Bronchial smooth muscle cell (primary cell): ENCODE measurements around the gene HTR2B. TPM values are rescaled to one million over a fixed set of nuclear protein-coding genes. Genes with fewer than 3 reads are reported as not detected.

Experiments
- total RNA-seq: library from RNA; depleted of rRNA; stranded (reverse); fragments of >200 nt; gene quantifications from 2 replicates; pipeline ENCODE4 v1.2.1, GENCODE V29; 2014

HTR2B gene
- 11.7 and 13.4 TPM in 2 replicates for total RNA-seq

DNA sequence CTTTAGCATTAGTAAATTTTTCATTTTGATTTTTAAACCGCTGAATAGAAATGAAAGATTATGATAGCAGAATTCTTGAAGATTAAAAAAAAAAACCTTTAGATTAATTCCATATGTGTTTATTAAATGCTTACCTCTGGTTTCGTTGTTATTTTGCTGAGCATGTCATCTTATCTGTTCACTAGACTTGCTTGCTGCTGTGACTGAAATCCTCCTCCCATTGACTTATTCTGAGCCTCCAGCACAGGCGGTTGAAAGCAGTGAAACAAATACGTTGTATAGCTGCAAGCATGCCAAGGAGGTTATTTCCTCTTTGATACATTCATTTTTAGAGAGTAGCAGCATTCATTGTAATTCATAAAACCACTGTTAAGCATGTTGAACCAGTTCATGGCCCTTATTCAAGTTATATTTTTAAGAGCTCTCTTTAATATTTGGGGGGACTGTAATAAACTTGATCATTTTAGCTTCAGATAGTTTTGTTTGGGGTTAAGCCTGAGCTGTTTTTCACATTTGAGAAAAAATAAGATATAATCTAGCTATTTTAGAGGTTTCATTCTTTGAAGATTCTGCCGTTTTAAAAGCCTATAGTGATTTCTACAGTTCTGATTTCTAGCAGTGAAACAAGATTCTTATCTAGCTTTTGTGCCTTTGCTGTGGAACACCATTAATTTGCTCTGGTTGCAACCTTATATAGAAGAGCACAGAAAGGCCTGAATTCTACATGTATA is at the start of gene HTR2B:
TSS of gene HTR2B (minus strand) at position 205 of the 731 bp plus-strand sequence. CDS start 1,278 bp downstream, outside the sequence.

Other genes with a start within 250 kb of the HTR2B start
- not detected in 2 replicates for gene GPR55, start 199.8 kb downstream of the HTR2B start, total RNA-seq
- not detected in 2 replicates for gene SPATA3, start 128.9 kb downstream of the HTR2B start, total RNA-seq
- gene C2orf72, start 87.5 kb downstream of the HTR2B start, total RNA-seq = 0.09 TPM in 1 of 2 replicates, not detected in the other
- gene PSMD1, start 68.2 kb downstream of the HTR2B start, total RNA-seq = 119 and 141 TPM in 2 replicates
- 42.7 and 85.1 TPM in 2 replicates for gene ARMC9, start 73.6 kb upstream of the HTR2B start, total RNA-seq